SW 1271 (cell line): ENCODE results near the gene GAP43.

Source experiments
- DNase-seq, 2 experiments: peaks; one replicate each; lab custom pipeline; 2025; lab: John Stamatoyannopoulos, UW

Gene GAP43

GRCh38 chr3:115623044-115623868 lies at the start of gene GAP43:
GAP43 (plus strand) TSS chr3:115623510; CDS start chr3:115623690, 180 bp downstream.
- no peak for DNase-seq

- DNase-seq: no peak
These were observed 46.9 kb upstream of the GAP43 start for GRCh38 chr3:115576325-115576875.

- DNase-seq: no peak
These were observed 46.3 kb upstream of the GAP43 start for GRCh38 chr3:115577000-115577399.

GRCh38 chr3:115578331-115578730 lies 45.0 kb upstream of the GAP43 start:
- DNase-seq: no peak

GRCh38 chr3:115580566-115580965 lies 42.7 kb upstream of the GAP43 start:
- DNase-seq: no peak

- DNase-seq: no peak
These were observed 41.8 kb upstream of the GAP43 start for GRCh38 chr3:115581362-115582135.

- no peak for DNase-seq
These were observed 34.9 kb upstream of the GAP43 start for GRCh38 chr3:115588201-115589115.

GRCh38 chr3:115590873-115591272 lies 32.4 kb upstream of the GAP43 start:
- DNase-seq: no peak

- DNase-seq: no peak
These were observed 27.6 kb upstream of the GAP43 start for GRCh38 chr3:115595611-115596275.

GRCh38 chr3:115598216-115598615 lies 25.1 kb upstream of the GAP43 start:
- DNase-seq: no peak

- no peak for DNase-seq
These were observed 21.1 kb upstream of the GAP43 start for GRCh38 chr3:115602194-115602593.

GRCh38 chr3:115611630-115612029 lies 11.7 kb upstream of the GAP43 start:
- no peak for DNase-seq

GRCh38 chr3:115615001-115615814 lies 8.1 kb upstream of the GAP43 start:
- DNase-seq: peak in 1 of 2 experiments; percentile 16

- no peak for DNase-seq
These were observed 6.8 kb upstream of the GAP43 start for GRCh38 chr3:115616461-115616860.

GRCh38 chr3:115617591-115617990 lies 5.7 kb upstream of the GAP43 start:
- DNase-seq: no peak

- no peak for DNase-seq
These were observed 875 bp downstream of the GAP43 start for GRCh38 chr3:115624029-115624741.

GRCh38 chr3:115624901-115625300 lies 1.6 kb downstream of the GAP43 start:
- DNase-seq: no peak

- DNase-seq: no peak
These were observed 2.7 kb downstream of the GAP43 start for GRCh38 chr3:115626006-115626409.

- no peak for DNase-seq
These were observed 3.4 kb downstream of the GAP43 start for GRCh38 chr3:115626721-115627120.
